GM12892 (cell line): Measurements from ENCODE around the gene C2orf68.

Source experiments
- POLR2A ChIP-seq: IDR thresholded peaks from 2 replicates; pipeline ENCODE4 v1.6.1; 2011; ENCODE audit warnings: low read depth, low read length, control low read depth
- TAF1 ChIP-seq: IDR thresholded peaks from 2 replicates; pipeline ENCODE4 v1.6.1; 2011; ENCODE audit warnings: low read depth, mild to moderate bottlenecking, control low read depth, low read length, borderline replicate concordance

- no peak for TF ChIP-seq TAF1
- TF ChIP-seq POLR2A = no peak
Measured at GRCh38 chr2:85566265-85566664, 45.6 kb downstream of the C2orf68 start.
